Measurements from ENCODE around the gene ASAP2. TPM values are rescaled to one million over a fixed set of nuclear protein-coding genes. Genes with fewer than 3 reads are reported as not detected.

ASAP2 gene
- polyA plus RNA-seq, 1 donor from 2014 or later = 41.0 TPM

DNA sequence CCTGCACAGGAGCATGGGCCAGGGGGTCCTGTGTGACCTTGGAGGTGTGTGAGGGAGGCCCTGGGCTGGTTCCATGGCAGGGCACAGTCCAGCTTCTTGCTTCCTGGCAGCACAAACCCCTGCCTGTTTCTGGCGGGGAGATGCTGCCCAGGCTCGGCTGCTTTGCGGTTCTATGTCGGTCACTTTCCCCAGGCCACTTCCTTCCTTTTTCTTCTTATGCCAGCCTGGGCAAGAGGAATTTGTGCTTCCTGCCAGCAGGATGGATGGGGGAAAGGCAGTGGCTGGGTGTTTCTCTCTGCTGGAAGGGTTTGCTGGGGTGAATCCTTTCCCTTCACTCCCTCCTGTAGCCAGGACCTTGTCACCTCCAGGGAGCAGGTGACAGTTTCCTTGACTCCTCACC is 24.3 kb downstream of the ASAP2 start:
- no peaks in the 10 kb centered on the region for H3K9me2 ChIP-seq (ENCODE audit: insufficient read depth, low read length)
- peak overlapping the region; percentile 44 for H3K9ac ChIP-seq (ENCODE audit: low read length)
- no peak for TF ChIP-seq EP300 (conservative IDR thresholded peaks at IDR 0.05; ENCODE audit: poor library complexity, severe bottlenecking)
- no peak for TF ChIP-seq SMC3 (conservative IDR thresholded peaks at IDR 0.05; ENCODE audit: poor library complexity)
- TF ChIP-seq POLR2AphosphoS5 (IDR thresholded peaks at IDR 0.05) = no peak
- no peak for TF ChIP-seq MXI1 (conservative IDR thresholded peaks at IDR 0.05; ENCODE audit: poor library complexity, severe bottlenecking)
- no peak for TF ChIP-seq RAD21 (conservative IDR thresholded peaks at IDR 0.05)
- TF ChIP-seq TAF1 (IDR thresholded peaks at IDR 0.05; ENCODE audit: low read depth) = no peak
- TF ChIP-seq, protein P1, sequence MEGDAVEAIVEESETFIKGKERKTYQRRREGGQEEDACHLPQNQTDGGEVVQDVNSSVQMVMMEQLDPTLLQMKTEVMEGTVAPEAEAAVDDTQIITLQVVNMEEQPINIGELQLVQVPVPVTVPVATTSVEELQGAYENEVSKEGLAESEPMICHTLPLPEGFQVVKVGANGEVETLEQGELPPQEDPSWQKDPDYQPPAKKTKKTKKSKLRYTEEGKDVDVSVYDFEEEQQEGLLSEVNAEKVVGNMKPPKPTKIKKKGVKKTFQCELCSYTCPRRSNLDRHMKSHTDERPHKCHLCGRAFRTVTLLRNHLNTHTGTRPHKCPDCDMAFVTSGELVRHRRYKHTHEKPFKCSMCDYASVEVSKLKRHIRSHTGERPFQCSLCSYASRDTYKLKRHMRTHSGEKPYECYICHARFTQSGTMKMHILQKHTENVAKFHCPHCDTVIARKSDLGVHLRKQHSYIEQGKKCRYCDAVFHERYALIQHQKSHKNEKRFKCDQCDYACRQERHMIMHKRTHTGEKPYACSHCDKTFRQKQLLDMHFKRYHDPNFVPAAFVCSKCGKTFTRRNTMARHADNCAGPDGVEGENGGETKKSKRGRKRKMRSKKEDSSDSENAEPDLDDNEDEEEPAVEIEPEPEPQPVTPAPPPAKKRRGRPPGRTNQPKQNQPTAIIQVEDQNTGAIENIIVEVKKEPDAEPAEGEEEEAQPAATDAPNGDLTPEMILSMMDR (IDR thresholded peaks at IDR 0.05; ENCODE audit: poor library complexity, severe bottlenecking) = no peak
- TF ChIP-seq, protein P2, sequence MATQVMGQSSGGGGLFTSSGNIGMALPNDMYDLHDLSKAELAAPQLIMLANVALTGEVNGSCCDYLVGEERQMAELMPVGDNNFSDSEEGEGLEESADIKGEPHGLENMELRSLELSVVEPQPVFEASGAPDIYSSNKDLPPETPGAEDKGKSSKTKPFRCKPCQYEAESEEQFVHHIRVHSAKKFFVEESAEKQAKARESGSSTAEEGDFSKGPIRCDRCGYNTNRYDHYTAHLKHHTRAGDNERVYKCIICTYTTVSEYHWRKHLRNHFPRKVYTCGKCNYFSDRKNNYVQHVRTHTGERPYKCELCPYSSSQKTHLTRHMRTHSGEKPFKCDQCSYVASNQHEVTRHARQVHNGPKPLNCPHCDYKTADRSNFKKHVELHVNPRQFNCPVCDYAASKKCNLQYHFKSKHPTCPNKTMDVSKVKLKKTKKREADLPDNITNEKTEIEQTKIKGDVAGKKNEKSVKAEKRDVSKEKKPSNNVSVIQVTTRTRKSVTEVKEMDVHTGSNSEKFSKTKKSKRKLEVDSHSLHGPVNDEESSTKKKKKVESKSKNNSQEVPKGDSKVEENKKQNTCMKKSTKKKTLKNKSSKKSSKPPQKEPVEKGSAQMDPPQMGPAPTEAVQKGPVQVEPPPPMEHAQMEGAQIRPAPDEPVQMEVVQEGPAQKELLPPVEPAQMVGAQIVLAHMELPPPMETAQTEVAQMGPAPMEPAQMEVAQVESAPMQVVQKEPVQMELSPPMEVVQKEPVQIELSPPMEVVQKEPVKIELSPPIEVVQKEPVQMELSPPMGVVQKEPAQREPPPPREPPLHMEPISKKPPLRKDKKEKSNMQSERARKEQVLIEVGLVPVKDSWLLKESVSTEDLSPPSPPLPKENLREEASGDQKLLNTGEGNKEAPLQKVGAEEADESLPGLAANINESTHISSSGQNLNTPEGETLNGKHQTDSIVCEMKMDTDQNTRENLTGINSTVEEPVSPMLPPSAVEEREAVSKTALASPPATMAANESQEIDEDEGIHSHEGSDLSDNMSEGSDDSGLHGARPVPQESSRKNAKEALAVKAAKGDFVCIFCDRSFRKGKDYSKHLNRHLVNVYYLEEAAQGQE (IDR thresholded peaks at IDR 0.05; ENCODE audit: borderline replicate concordance) = no peak
- no peak for TF ChIP-seq EZH2 (IDR thresholded peaks at IDR 0.05; ENCODE audit: borderline replicate concordance, insufficient read depth, low read length, poor library complexity, severe bottlenecking)
- peak overlapping the region; percentile 47 for H3K27ac ChIP-seq (ENCODE audit: low read length)
- H3K27me3 ChIP-seq (ENCODE audit: insufficient read depth, low read depth, low read length) = no peaks in the 10 kb centered on the region
- peaks cover 8% of the 10 kb centered on the region for H4K20me1 ChIP-seq (ENCODE audit: insufficient read depth)
- H3K4me3 ChIP-seq (ENCODE audit: low read length) = peak overlapping the region; percentile 37
- no peaks in the 10 kb centered on the region for H3K9me3 ChIP-seq (ENCODE audit: low read length)
- H3K79me2 ChIP-seq (replicated peaks; ENCODE audit: insufficient read depth, low read length) = peaks cover 87% of the 10 kb centered on the region
- no peak overlapping the region for H2AFZ ChIP-seq (ENCODE audit: low read depth, low read length)
- H3F3A ChIP-seq (ENCODE audit: insufficient read depth, low read length, poor library complexity, severe bottlenecking) = no peaks in the 10 kb centered on the region
- H3K36me3 ChIP-seq (ENCODE audit: insufficient read depth, low read length) = no peaks in the 10 kb centered on the region
- H3K4me2 ChIP-seq (ENCODE audit: low read length) = no peak overlapping the region

DNA sequence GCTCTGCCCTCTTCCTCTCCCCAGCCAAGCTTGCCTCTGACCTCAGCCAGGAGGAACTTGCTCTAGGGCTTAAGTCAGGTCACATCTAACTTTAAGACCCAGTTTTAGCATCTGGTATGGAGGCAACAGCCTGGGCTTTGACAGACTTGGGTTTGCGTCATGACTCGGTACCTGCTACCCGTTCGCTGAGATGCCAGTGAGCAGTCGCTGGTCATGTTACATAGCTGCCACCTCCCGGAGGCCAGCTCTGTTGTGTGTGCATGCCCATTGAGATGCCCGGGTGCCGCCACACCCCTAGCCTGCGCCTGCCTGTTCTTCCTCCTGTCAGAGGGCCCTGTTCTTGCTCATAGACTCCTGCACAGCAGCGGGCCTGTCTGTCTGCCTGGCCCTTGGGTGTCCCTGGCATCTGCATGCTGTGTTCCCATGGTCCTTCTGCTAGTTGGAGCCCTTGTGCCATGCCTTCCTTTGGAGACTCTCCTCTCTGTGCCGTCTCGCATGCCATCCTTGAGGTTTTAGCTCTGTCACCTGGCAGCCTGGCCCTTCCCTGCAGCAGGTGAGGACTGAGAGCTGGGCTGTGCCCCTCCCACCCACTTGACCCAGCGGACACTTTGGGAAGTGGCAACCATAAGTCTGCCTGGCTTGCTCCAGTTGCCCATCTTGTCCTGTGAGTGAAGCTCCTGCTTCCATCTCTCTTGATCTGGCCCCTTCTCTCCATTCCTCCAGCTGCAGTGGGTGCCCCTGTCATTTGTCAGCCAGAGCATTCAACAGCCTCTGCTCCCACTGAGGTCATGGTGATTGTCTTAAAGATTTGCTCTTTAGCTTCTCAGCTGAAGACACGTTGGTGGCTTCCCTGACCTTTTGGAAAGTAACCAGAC is 24.9 kb downstream of the ASAP2 start:
- Histone ChIP-seq H3K4me2 (ENCODE audit: low read length) (no peak overlapping the region), H3K27ac (ENCODE audit: low read length) (no peak overlapping the region), H3K4me3 (ENCODE audit: low read length) (no peak overlapping the region)

More for the DNA sequence above, 24.9 kb downstream of the ASAP2 start:
- Histone ChIP-seq H3K36me3 (ENCODE audit: insufficient read depth, low read length) (no peaks in the 10 kb centered on the region), H3K9me3 (ENCODE audit: low read length) (no peaks in the 10 kb centered on the region), H4K20me1 (ENCODE audit: insufficient read depth) (peaks cover 8% of the 10 kb centered on the region), H3K79me2 (replicated peaks; ENCODE audit: insufficient read depth, low read length) (peaks cover 87% of the 10 kb centered on the region), H3K9ac (ENCODE audit: low read length) (no peak overlapping the region), H2AFZ (ENCODE audit: low read depth, low read length) (no peak overlapping the region), H3K27me3 (ENCODE audit: insufficient read depth, low read depth, low read length) (no peaks in the 10 kb centered on the region), H3F3A (ENCODE audit: insufficient read depth, low read length, poor library complexity, severe bottlenecking) (no peaks in the 10 kb centered on the region), H3K9me2 (ENCODE audit: insufficient read depth, low read length) (no peaks in the 10 kb centered on the region)
- TF ChIP-seq EP300 (conservative IDR thresholded peaks at IDR 0.05; ENCODE audit: poor library complexity, severe bottlenecking) (no peak), POLR2AphosphoS5 (IDR thresholded peaks at IDR 0.05) (no peak), MXI1 (conservative IDR thresholded peaks at IDR 0.05; ENCODE audit: poor library complexity, severe bottlenecking) (no peak), SMC3 (conservative IDR thresholded peaks at IDR 0.05; ENCODE audit: poor library complexity) (no peak), EZH2 (IDR thresholded peaks at IDR 0.05; ENCODE audit: borderline replicate concordance, insufficient read depth, low read length, poor library complexity, severe bottlenecking) (no peak), TAF1 (IDR thresholded peaks at IDR 0.05; ENCODE audit: low read depth) (no peak), RAD21 (conservative IDR thresholded peaks at IDR 0.05) (no peak)
- TF ChIP-seq, protein P1 (IDR thresholded peaks at IDR 0.05; ENCODE audit: poor library complexity, severe bottlenecking) = no peak
- TF ChIP-seq, protein P2 (IDR thresholded peaks at IDR 0.05; ENCODE audit: borderline replicate concordance) = no peak
